GM12878 (cell line): ENCODE data around the gene KISS1R. TPM values are rescaled to one million over a fixed set of nuclear protein-coding genes. Genes with fewer than 3 reads are reported as not detected.

ENCODE experiments used
- ATAC-seq: fragments of 200-7000 bp; cut with Tn5 transposase; 3 replicates; pipeline ENCODE4 v1.9.1; 2020; ENCODE audit warnings: mild to moderate bottlenecking, moderate library complexity
- BruUV-seq: library from RNA; stranded (reverse); fragments of 400-500 nt; replicated peaks from 2 replicates; lab custom pipeline; 2021; lab: Mats Ljungman, UMichigan
- CTCF ChIA-PET: fragments of 300-600 bp; sonication (Branson Sonifier 250); formaldehyde crosslinking; extraction: SDS; loops from one replicate; lab custom pipeline; 2021; ENCODE audit warnings: inconsistent platforms; lab: Yijun Ruan, JAX
- POLR2A ChIA-PET: fragments of 350-600 bp; formaldehyde crosslinking; extraction: SDS; loops from one replicate; lab custom pipeline; 2021; ENCODE audit warnings: inconsistent platforms; lab: Charles Lee
- RAD21 ChIA-PET: fragments of 300-600 bp; sonication (Branson Sonifier 250); formaldehyde crosslinking; loops from one replicate; lab custom pipeline; 2023; ENCODE audit warnings: antibody characterized with exemption; ENCODE audit not compliant: unreplicated experiment; lab: Charles Lee
- SMC1A ChIA-PET: fragments of 300-600 bp; sonication (Branson Sonifier 250); formaldehyde crosslinking; loops from one replicate; lab custom pipeline; 2023; ENCODE audit not compliant: unreplicated experiment, uncharacterized antibody; lab: Charles Lee
- DNase-seq: peaks from one replicate; pipeline ENCODE4 v3.0.0-alpha.2; 2011; ENCODE audit warnings: low read depth, low spot score
- FAIRE-seq: peaks from 3 replicates; lab custom pipeline; 2011; peaks lifted over from hg19 to GRCh38; lab: Jason Lieb, UNC
- H2AFZ ChIP-seq: 2 replicates; pipeline ENCODE4 v1.6.0; 2011; ENCODE audit warnings: low read depth, low read length, control low read depth; ENCODE audit not compliant: control insufficient read depth
- H3K27ac ChIP-seq: 2 replicates; pipeline ENCODE4 v1.5.1; 2011; ENCODE audit warnings: control low read depth; ENCODE audit not compliant: control insufficient read depth, insufficient read depth
- H3K27me3 ChIP-seq, 2 experiments: replicated peaks in 1 of 2; 2 replicates each; pipeline versions ENCODE4 v1.6.0 to v1.6.1; 2011; ENCODE audit warnings: low read length in 1 of 2; ENCODE audit not compliant: control insufficient read depth in 2 of 2, insufficient read depth in 2 of 2
- H3K36me3 ChIP-seq, 2 experiments: 2 replicates each; pipeline ENCODE4 v1.5.1; 2011; ENCODE audit warnings: low read length in 1 of 2; ENCODE audit not compliant: control insufficient read depth in 2 of 2, insufficient read depth in 2 of 2
- H3K4me1 ChIP-seq: 2 replicates; pipeline ENCODE4 v1.6.1; 2011; ENCODE audit warnings: mild to moderate bottlenecking, low read length, moderate library complexity, mixed read lengths; ENCODE audit not compliant: control insufficient read depth, insufficient read depth
- H3K4me2 ChIP-seq: 2 replicates; pipeline ENCODE4 v1.6.0; 2011; ENCODE audit warnings: control low read depth; ENCODE audit not compliant: control insufficient read depth, insufficient read depth
- H3K4me3 ChIP-seq: fragments of 200-600 bp; sonication (generic); 2 replicates; pipeline ENCODE4 v1.5.1; 2016
- H3K79me2 ChIP-seq: 2 replicates; pipeline ENCODE4 v1.6.0; 2011; ENCODE audit warnings: low read length; ENCODE audit not compliant: control insufficient read depth, insufficient read depth
- H3K9ac ChIP-seq: 2 replicates; pipeline ENCODE4 v1.8.0; 2011; ENCODE audit warnings: low read length, control low read depth, mixed read lengths; ENCODE audit not compliant: control insufficient read depth, insufficient read depth
- H3K9me3 ChIP-seq: replicated peaks from 3 replicates; pipeline ENCODE4 v1.5.1; 2011; ENCODE audit warnings: mild to moderate bottlenecking, low read length; ENCODE audit not compliant: control insufficient read depth, insufficient read depth
- H4K20me1 ChIP-seq: 2 replicates; pipeline ENCODE4 v1.6.0; 2011; ENCODE audit not compliant: control insufficient read depth, insufficient read depth
- CBX3 ChIP-seq: fragments of 200-600 bp; sonication (generic); IDR thresholded peaks from 2 replicates; pipeline ENCODE4 v1.6.1; 2016; ENCODE audit warnings: low read depth, borderline replicate concordance
- CHD1 ChIP-seq: IDR thresholded peaks from 2 replicates; pipeline ENCODE4 v1.6.1; 2012; ENCODE audit warnings: low read depth, low read length, improper control_type of control experiment
- E4F1 ChIP-seq: fragments of 450-650 bp; IDR thresholded peaks from 2 replicates; pipeline ENCODE4 v1.6.1; 2018; ENCODE audit warnings: borderline replicate concordance, mild to moderate bottlenecking; ENCODE audit not compliant: partially characterized antibody
- MXI1 ChIP-seq: fragments of 150-350 bp; IDR thresholded peaks from 2 replicates; pipeline ENCODE4 v1.6.1; 2011; ENCODE audit warnings: low read depth, mild to moderate bottlenecking, inconsistent platforms, low read length, improper control_type of control experiment
- NFYB ChIP-seq: IDR thresholded peaks from 2 replicates; pipeline ENCODE4 v1.6.1; 2011; ENCODE audit warnings: low read depth, mild to moderate bottlenecking, low read length, improper control_type of control experiment, moderate library complexity; ENCODE audit not compliant: insufficient read depth
- NR2C2 ChIP-seq: IDR thresholded peaks from 2 replicates; pipeline ENCODE4 v1.6.1; 2011; ENCODE audit warnings: borderline replicate concordance, low read depth; ENCODE audit not compliant: control insufficient read depth, insufficient read length
- PML ChIP-seq: IDR thresholded peaks from 2 replicates; pipeline ENCODE4 v1.6.1; 2012; ENCODE audit warnings: low read length, inconsistent platforms
- POLR2AphosphoS5 ChIP-seq: IDR thresholded peaks from 2 replicates; pipeline ENCODE4 v1.6.1; 2011; ENCODE audit warnings: mild to moderate bottlenecking, low read length, inconsistent platforms
- SKIL ChIP-seq: fragments of 450-650 bp; IDR thresholded peaks from 2 replicates; pipeline ENCODE4 v1.6.1; 2017; ENCODE audit warnings: mild to moderate bottlenecking, low read depth, inconsistent platforms; ENCODE audit not compliant: poor library complexity, severe bottlenecking
- SPI1 ChIP-seq: IDR thresholded peaks from 2 replicates; pipeline ENCODE4 v1.6.1; 2011; ENCODE audit warnings: low read depth, mild to moderate bottlenecking, low read length, moderate library complexity, borderline replicate concordance; ENCODE audit not compliant: insufficient read depth
- TCF7 ChIP-seq: IDR thresholded peaks from 2 replicates; pipeline ENCODE4 v1.6.1; 2014; ENCODE audit warnings: antibody characterized with exemption, borderline replicate concordance
- ZBTB11 ChIP-seq: fragments of 450-650 bp; formaldehyde crosslinking; IDR thresholded peaks from 2 replicates; pipeline ENCODE4 v1.5.0; 2022; ENCODE audit warnings: mild to moderate bottlenecking, missing genetic modification characterization
- ZNF207 ChIP-seq: fragments of 450-650 bp; IDR thresholded peaks from 2 replicates; pipeline ENCODE4 v1.6.1; 2014; ENCODE audit warnings: antibody characterized with exemption, mild to moderate bottlenecking, borderline replicate concordance
- ZNF384 ChIP-seq: IDR thresholded peaks from 2 replicates; pipeline ENCODE4 v1.6.1; 2012; ENCODE audit warnings: low read depth, mild to moderate bottlenecking, low read length, improper control_type of control experiment, borderline replicate concordance
- ZSCAN29 ChIP-seq: fragments of 450-650 bp; IDR thresholded peaks from 2 replicates; pipeline ENCODE4 v1.6.1; 2017; ENCODE audit warnings: mild to moderate bottlenecking, moderate library complexity
- whole genome bisulfite sequencing: methylation state at CpG from one replicate; pipeline ENCODE4 v1.1.6; 2016; ENCODE audit warnings: low lambda C conversion rate; ENCODE audit not compliant: insufficient replicate concordance, insufficient coverage; ENCODE audit errors: missing lambda C conversion rate; 5-methylcytosine and 5-hydroxymethylcytosine counted together
- in situ Hi-C: fragments of 300-500 bp; cut with MboI; formaldehyde crosslinking; loops from 9 replicates; pipeline ENCODE4 v1.14.3; 2018; ENCODE audit warnings: mixed read lengths
- intact Hi-C: fragments of 100-400 bp; cut with micrococcal nuclease; formaldehyde crosslinking; loops from one replicate; pipeline ENCODE4 v1.14.2; 2022; ENCODE audit not compliant: unreplicated experiment
- polyA plus RNA-seq, 11 experiments: library from polyadenylated mRNA; depleted of rRNA in 4 of 11; unstranded in 6 of 11; stranded (reverse) in 5 of 11; fragments of >200 nt; fragmentation: Nextera tagmentation in 4 of 11; fragmentation: Illumina TruSeq in 1 of 11; extraction: Ambion mirVana in 4 of 11; extraction: Trizol in 1 of 11; gene quantifications; 1 replicate in 1 of 11; 2 replicates in 10 of 11; pipeline versions ENCODE4 v1.2.1 to v1.2.3, GENCODE V29; 2011 to 2016; ENCODE audit warnings: inconsistent platforms in 2 of 11, missing spikeins in 2 of 11, low read depth in 1 of 11
- total RNA-seq, 4 experiments: library from RNA; depleted of rRNA in 3 of 4; stranded (reverse); fragments of >200 nt in 3 of 4; fragmentation: Illumina TruSeq in 1 of 4; extraction: Trizol in 1 of 4; gene quantifications; 2 replicates each; pipeline versions ENCODE4 v1.2.1 to v1.2.3, GENCODE V29; 2013 to 2021

Gene KISS1R
- total and polyA plus RNA-seq, 10 of the 15 experiments (the other 5 are each of a cell fraction or from before 2014, with no cell fraction given): 0.13 to 2.7 (median 1.4) TPM; not detected in 3

GRCh38 chr19:939439-939838 lies 22.3 kb downstream of the KISS1R start (continued):
- TF ChIP-seq ZBTB11: no peak
- TF ChIP-seq NFYB: no peak
- no peak for TF ChIP-seq MXI1
- TF ChIP-seq SPI1: no peak

GRCh38 chr19:939922-940321 lies 22.8 kb downstream of the KISS1R start:
- peaks cover 4% of the 10 kb centered on the region for H3K9me3 ChIP-seq
- BruUV-seq: no TSS peak
- peaks cover 64% of the 10 kb centered on the region for H3K79me2 ChIP-seq
- H4K20me1 ChIP-seq: no peaks in the 10 kb centered on the region; the same call in 1 of the 2 replicates
- H2AFZ ChIP-seq: no peak overlapping the region
- H3K27ac ChIP-seq: peak overlapping the region; percentile 58; the same call in 1 of the 2 replicates
- intact Hi-C loops (no loop called here), in situ Hi-C loops (no loop called here)
- ATAC-seq: no peak
- ChIA-PET RAD21 (no interaction called here), CTCF (no interaction called here), SMC1A (no interaction called here), POLR2A (interaction anchor here (1.3 kb wide), 1 partner anchor 9 kb away, joined by 3 read pairs; no protein-coding TSS in a partner anchor)
- H3K9ac ChIP-seq: no peak overlapping the region
- H3K4me2 ChIP-seq: peak overlapping the region; percentile 79
- H3K27me3 ChIP-seq: no peaks in the 10 kb centered on the region
- peak overlapping the region; percentile 37; the same call in 1 of the 2 replicates for H3K4me3 ChIP-seq
- WGBS: 91% methylated on average over 7 of the region's 7 CpGs
- peaks cover 7% of the 10 kb centered on the region for H3K4me1 ChIP-seq
- DNase-seq: no peak
- FAIRE-seq: no peak
- H3K36me3 ChIP-seq: peaks cover 30 to 32% of the 10 kb centered on the region in 2 experiments
- TF ChIP-seq TCF7 (no peak), PML (no peak), ZNF384 (no peak), CBX3 (no peak), E4F1 (no peak), CHD1 (no peak), SKIL (no peak), NR2C2 (no peak), ZSCAN29 (no peak), ZNF207 (no peak), POLR2AphosphoS5 (no peak)
